Neural cell (in vitro differentiated cells): ENCODE results near the gene FGD5. TPM values are rescaled to one million over a fixed set of nuclear protein-coding genes. Genes with fewer than 3 reads are reported as not detected.

ENCODE experiments used
- H2AFZ ChIP-seq: fragments of 200-600, 300-800 bp; sonication (generic), shearing (Covaris generic); 2 replicates; pipeline ENCODE4 v1.6.0; 2014; ENCODE audit warnings: low read depth, mild to moderate bottlenecking, antibody characterized with exemption, low read length, moderate library complexity
- H3F3A ChIP-seq: fragments of 200-600 bp; shearing (Covaris generic); 2 replicates; pipeline ENCODE4 v1.6.1; 2016; ENCODE audit warnings: mild to moderate bottlenecking, moderate library complexity, mixed read lengths, antibody characterized with exemption, low read length; ENCODE audit not compliant: insufficient read depth, poor library complexity, severe bottlenecking
- H3K27ac ChIP-seq: fragments of 200-600, 300-800 bp; sonication (generic), shearing (Covaris generic); 2 replicates; pipeline ENCODE4 v1.5.1; 2014; ENCODE audit warnings: mild to moderate bottlenecking, low read length, moderate library complexity
- H3K27me3 ChIP-seq: fragments of 300-800, 200-600 bp; sonication (generic), shearing (Covaris generic); 2 replicates; pipeline ENCODE4 v1.6.0; 2014; ENCODE audit warnings: mild to moderate bottlenecking, low read depth, low read length, moderate library complexity; ENCODE audit not compliant: insufficient read depth
- H3K36me3 ChIP-seq: fragments of 300-800, 200-600 bp; sonication (generic), shearing (Covaris generic); 2 replicates; pipeline ENCODE4 v1.5.1; 2014; ENCODE audit warnings: mild to moderate bottlenecking, antibody characterized with exemption, low read length, moderate library complexity; ENCODE audit not compliant: insufficient read depth
- H3K4me2 ChIP-seq: fragments of 300-800, 200-600 bp; sonication (generic), shearing (Covaris generic); 2 replicates; pipeline ENCODE4 v1.6.0; 2014; ENCODE audit warnings: mild to moderate bottlenecking, low read length
- H3K4me3 ChIP-seq: fragments of 300-800, 200-600 bp; sonication (generic), shearing (Covaris generic); 2 replicates; pipeline ENCODE4 v1.5.1; 2014; ENCODE audit warnings: mild to moderate bottlenecking, low read length, moderate library complexity
- H3K79me2 ChIP-seq: fragments of 200-600 bp; shearing (Covaris generic); replicated peaks from 2 replicates; pipeline ENCODE4 v1.6.0; 2014; ENCODE audit warnings: mild to moderate bottlenecking, low read length, moderate library complexity; ENCODE audit not compliant: insufficient read depth
- H3K9ac ChIP-seq: fragments of 300-800, 200-600 bp; sonication (generic), shearing (Covaris generic); 2 replicates; pipeline ENCODE4 v1.6.1; 2016; ENCODE audit warnings: mild to moderate bottlenecking, low read length, mixed read lengths
- H3K9me2 ChIP-seq: fragments of 200-600 bp; shearing (Covaris generic); 2 replicates; pipeline ENCODE4 v1.6.1; 2016; ENCODE audit warnings: mild to moderate bottlenecking, low read length, mixed read lengths; ENCODE audit not compliant: insufficient read depth
- H3K9me3 ChIP-seq: fragments of 200-600, 300-800 bp; sonication (generic), shearing (Covaris generic); 2 replicates; pipeline ENCODE4 v1.6.1; 2016; ENCODE audit warnings: mild to moderate bottlenecking, mixed run types, low read length, moderate library complexity, mixed read lengths
- H4K20me1 ChIP-seq: fragments of 200-600 bp; shearing (Covaris generic); 2 replicates; pipeline ENCODE4 v1.6.1; 2016; ENCODE audit warnings: mild to moderate bottlenecking, mixed run types; ENCODE audit not compliant: insufficient read depth
- EP300 ChIP-seq: fragments of 450-650 bp; conservative IDR thresholded peaks from 2 replicates; pipeline ENCODE4 v1.6.1; 2014; ENCODE audit warnings: antibody characterized with exemption, mild to moderate bottlenecking, moderate library complexity; ENCODE audit not compliant: poor library complexity, severe bottlenecking
- EZH2 ChIP-seq: fragments of 200-600, 300-800 bp; shearing (Covaris generic), sonication (generic); IDR thresholded peaks from 2 replicates; pipeline ENCODE4 v1.6.1; 2014; ENCODE audit warnings: antibody characterized with exemption, low read length, borderline replicate concordance, mild to moderate bottlenecking; ENCODE audit not compliant: insufficient read depth, poor library complexity, severe bottlenecking
- MXI1 ChIP-seq: fragments of 450-650 bp; conservative IDR thresholded peaks from 2 replicates; pipeline ENCODE4 v1.6.1; 2014; ENCODE audit warnings: antibody characterized with exemption, mild to moderate bottlenecking; ENCODE audit not compliant: poor library complexity, severe bottlenecking
- POLR2AphosphoS5 ChIP-seq: IDR thresholded peaks from 2 replicates; pipeline ENCODE4 v1.6.1; 2012
- RAD21 ChIP-seq: fragments of 450-650 bp; conservative IDR thresholded peaks from 2 replicates; pipeline ENCODE4 v1.6.1; 2014; ENCODE audit warnings: antibody characterized with exemption, mild to moderate bottlenecking, moderate library complexity
- SMC3 ChIP-seq: fragments of 450-650 bp; conservative IDR thresholded peaks from 2 replicates; pipeline ENCODE4 v1.6.1; 2014; ENCODE audit warnings: antibody characterized with exemption, mild to moderate bottlenecking, moderate library complexity; ENCODE audit not compliant: poor library complexity
- TAF1 ChIP-seq: IDR thresholded peaks from 2 replicates; pipeline ENCODE4 v1.6.1; 2012; ENCODE audit warnings: low read depth
- polyA plus RNA-seq: library from polyadenylated mRNA; depleted of rRNA; stranded (reverse); fragments of >200 nt; gene quantifications from 2 replicates; pipeline ENCODE4 v1.2.3, GENCODE V29; 2014
- TF ChIP-seq, protein P1 (sequence below): fragments of 450-650 bp; IDR thresholded peaks from 2 replicates; pipeline ENCODE4 v1.5.1; 2014; ENCODE audit warnings: antibody characterized with exemption, mild to moderate bottlenecking, moderate library complexity; ENCODE audit not compliant: poor library complexity, severe bottlenecking
- TF ChIP-seq, protein P2 (sequence below): IDR thresholded peaks from 2 replicates; pipeline ENCODE4 v1.6.1; 2012; ENCODE audit warnings: borderline replicate concordance

FGD5 gene
- polyA plus RNA-seq, 1 donor from 2014 or later: not detected

DNA sequence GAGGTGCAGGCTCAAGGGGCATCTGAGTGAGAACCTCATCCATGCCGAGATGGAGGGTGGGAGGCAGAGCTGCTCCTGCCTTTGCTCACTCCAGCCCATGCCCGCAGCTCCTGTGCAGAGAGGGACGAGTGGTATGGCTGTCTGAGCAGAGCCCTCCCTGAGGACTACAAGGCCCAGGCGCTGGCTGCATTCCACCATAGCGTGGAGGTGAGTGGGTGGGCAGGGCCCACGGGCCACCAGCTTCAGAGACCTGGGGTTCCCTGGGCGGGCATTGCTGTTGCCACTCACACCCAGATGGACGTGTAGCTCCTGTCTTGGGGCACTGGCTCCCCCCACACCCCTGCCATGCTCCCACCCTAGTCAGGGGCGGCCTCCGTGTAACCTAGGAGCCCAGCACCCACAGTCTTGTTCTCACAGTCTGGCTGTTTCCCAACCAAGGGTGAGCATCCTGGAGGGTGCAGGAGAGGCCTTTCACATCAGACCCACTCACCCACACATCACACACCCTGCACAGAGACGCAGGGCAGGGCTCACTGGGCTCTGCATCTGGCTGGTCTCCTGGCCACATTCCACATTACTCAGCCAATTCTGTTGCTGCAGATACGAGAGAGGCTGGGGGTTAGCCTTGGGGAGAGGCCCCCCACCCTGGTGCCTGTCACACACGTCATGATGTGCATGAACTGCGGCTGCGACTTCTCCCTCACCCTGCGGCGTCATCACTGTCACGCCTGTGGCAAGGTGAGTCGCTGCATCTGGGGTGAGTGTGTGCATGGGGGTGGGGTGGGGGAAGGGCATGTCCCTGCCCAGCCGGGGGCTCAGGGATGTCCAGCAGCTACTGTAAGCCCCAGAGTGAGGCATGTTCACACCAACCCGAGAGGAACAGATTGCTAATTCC lies 103.3 kb downstream of the FGD5 start:
- TF ChIP-seq EZH2 (no peak), SMC3 (no peak), TAF1 (no peak), MXI1 (no peak), POLR2AphosphoS5 (no peak), RAD21 (no peak), EP300 (no peak)
- TF ChIP-seq, protein P1, sequence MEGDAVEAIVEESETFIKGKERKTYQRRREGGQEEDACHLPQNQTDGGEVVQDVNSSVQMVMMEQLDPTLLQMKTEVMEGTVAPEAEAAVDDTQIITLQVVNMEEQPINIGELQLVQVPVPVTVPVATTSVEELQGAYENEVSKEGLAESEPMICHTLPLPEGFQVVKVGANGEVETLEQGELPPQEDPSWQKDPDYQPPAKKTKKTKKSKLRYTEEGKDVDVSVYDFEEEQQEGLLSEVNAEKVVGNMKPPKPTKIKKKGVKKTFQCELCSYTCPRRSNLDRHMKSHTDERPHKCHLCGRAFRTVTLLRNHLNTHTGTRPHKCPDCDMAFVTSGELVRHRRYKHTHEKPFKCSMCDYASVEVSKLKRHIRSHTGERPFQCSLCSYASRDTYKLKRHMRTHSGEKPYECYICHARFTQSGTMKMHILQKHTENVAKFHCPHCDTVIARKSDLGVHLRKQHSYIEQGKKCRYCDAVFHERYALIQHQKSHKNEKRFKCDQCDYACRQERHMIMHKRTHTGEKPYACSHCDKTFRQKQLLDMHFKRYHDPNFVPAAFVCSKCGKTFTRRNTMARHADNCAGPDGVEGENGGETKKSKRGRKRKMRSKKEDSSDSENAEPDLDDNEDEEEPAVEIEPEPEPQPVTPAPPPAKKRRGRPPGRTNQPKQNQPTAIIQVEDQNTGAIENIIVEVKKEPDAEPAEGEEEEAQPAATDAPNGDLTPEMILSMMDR: no peak
- TF ChIP-seq, protein P2, sequence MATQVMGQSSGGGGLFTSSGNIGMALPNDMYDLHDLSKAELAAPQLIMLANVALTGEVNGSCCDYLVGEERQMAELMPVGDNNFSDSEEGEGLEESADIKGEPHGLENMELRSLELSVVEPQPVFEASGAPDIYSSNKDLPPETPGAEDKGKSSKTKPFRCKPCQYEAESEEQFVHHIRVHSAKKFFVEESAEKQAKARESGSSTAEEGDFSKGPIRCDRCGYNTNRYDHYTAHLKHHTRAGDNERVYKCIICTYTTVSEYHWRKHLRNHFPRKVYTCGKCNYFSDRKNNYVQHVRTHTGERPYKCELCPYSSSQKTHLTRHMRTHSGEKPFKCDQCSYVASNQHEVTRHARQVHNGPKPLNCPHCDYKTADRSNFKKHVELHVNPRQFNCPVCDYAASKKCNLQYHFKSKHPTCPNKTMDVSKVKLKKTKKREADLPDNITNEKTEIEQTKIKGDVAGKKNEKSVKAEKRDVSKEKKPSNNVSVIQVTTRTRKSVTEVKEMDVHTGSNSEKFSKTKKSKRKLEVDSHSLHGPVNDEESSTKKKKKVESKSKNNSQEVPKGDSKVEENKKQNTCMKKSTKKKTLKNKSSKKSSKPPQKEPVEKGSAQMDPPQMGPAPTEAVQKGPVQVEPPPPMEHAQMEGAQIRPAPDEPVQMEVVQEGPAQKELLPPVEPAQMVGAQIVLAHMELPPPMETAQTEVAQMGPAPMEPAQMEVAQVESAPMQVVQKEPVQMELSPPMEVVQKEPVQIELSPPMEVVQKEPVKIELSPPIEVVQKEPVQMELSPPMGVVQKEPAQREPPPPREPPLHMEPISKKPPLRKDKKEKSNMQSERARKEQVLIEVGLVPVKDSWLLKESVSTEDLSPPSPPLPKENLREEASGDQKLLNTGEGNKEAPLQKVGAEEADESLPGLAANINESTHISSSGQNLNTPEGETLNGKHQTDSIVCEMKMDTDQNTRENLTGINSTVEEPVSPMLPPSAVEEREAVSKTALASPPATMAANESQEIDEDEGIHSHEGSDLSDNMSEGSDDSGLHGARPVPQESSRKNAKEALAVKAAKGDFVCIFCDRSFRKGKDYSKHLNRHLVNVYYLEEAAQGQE: no peak
- no peaks in the 10 kb centered on the region for H3K36me3 ChIP-seq
- H4K20me1 ChIP-seq: no peaks in the 10 kb centered on the region
- H2AFZ ChIP-seq: no peak overlapping the region
- H3K27me3 ChIP-seq: no peaks in the 10 kb centered on the region
- H3K9me2 ChIP-seq: no peaks in the 10 kb centered on the region
- no peaks in the 10 kb centered on the region for H3F3A ChIP-seq
- H3K9me3 ChIP-seq: no peaks in the 10 kb centered on the region
- no peaks in the 10 kb centered on the region for H3K79me2 ChIP-seq
- H3K27ac ChIP-seq: no peak overlapping the region
- no peak overlapping the region for H3K9ac ChIP-seq
- H3K4me2 ChIP-seq: no peak overlapping the region
- H3K4me3 ChIP-seq: no peak overlapping the region

DNA sequence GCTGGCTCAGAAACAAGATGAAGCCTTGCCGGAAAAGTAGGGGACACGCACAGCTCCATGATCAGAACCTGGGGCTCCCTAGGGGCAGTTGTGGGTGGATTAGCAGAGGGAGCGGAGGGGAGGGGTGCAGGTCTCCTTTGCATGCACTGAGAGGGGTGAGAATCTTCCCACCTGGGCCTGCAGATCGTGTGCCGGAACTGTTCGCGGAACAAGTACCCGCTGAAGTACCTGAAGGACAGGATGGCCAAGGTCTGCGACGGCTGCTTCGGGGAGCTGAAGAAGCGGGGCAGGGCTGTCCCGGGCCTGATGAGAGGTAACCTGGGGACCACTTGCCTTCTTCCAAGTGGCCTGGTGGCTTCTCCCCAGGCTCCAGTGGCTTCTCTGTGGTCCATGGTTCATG lies 104.1 kb downstream of the FGD5 start:
- H3K36me3 ChIP-seq: no peaks in the 10 kb centered on the region
- H3K9me3 ChIP-seq: no peaks in the 10 kb centered on the region
- no peaks in the 10 kb centered on the region for H3K9me2 ChIP-seq
- no peaks in the 10 kb centered on the region for H3K27me3 ChIP-seq
- no peaks in the 10 kb centered on the region for H3K79me2 ChIP-seq
- H3K9ac ChIP-seq: no peak overlapping the region
- H3K4me3 ChIP-seq: no peak overlapping the region
- no peaks in the 10 kb centered on the region for H3F3A ChIP-seq
- no peak overlapping the region for H2AFZ ChIP-seq
- no peak overlapping the region for H3K27ac ChIP-seq
- no peak overlapping the region for H3K4me2 ChIP-seq
- TF ChIP-seq MXI1 (no peak), SMC3 (no peak), RAD21 (no peak), TAF1 (no peak), POLR2AphosphoS5 (no peak), EP300 (no peak), EZH2 (no peak)
- TF ChIP-seq, protein P1: no peak
- TF ChIP-seq, protein P2: no peak
- H4K20me1 ChIP-seq: no peaks in the 10 kb centered on the region
